GM23338 (cell line): ENCODE results near the gene SIRPG. TPM values are rescaled to one million over a fixed set of nuclear protein-coding genes. Genes with fewer than 3 reads are reported as not detected.
"Not testable (repeated sequence)": the region's sequence is repeated elsewhere in the genome, so short reads cannot be mapped to it uniquely, and the experiment has no call there.

ENCODE experiments used
- ATAC-seq: fragments of 200-7000 bp; cut with Tn5 transposase; 3 replicates; pipeline ENCODE4 v1.9.1; 2020
- DNase-seq: peaks from one replicate; pipeline ENCODE4 v3.0.0-alpha.2; 2015; ENCODE audit warnings: low spot score
- H2AFZ ChIP-seq: fragments of 200-600 bp; sonication (generic); 2 replicates; pipeline ENCODE4 v1.8.0; 2016; ENCODE audit warnings: antibody characterized with exemption, mild to moderate bottlenecking, moderate library complexity
- H3F3A ChIP-seq: fragments of 200-600 bp; sonication (generic); replicated peaks from 2 replicates; pipeline ENCODE4 v1.8.0; 2017; ENCODE audit warnings: antibody characterized with exemption, mixed run types, low read depth
- H3K27ac ChIP-seq: fragments of 200-600 bp; sonication (generic); 2 replicates; pipeline ENCODE4 v1.6.1; 2016; ENCODE audit warnings: low read depth
- H3K27me3 ChIP-seq: fragments of 200-600 bp; sonication (generic); 2 replicates; pipeline ENCODE4 v1.8.0; 2016; ENCODE audit warnings: mild to moderate bottlenecking, mixed run types, moderate library complexity; ENCODE audit not compliant: insufficient read depth
- H3K36me3 ChIP-seq: fragments of 200-600 bp; sonication (generic); 2 replicates; pipeline ENCODE4 v1.8.0; 2016; ENCODE audit warnings: mild to moderate bottlenecking; ENCODE audit not compliant: insufficient read depth
- H3K4me1 ChIP-seq: fragments of 200-600 bp; sonication (generic); 2 replicates; pipeline ENCODE4 v1.8.0; 2016; ENCODE audit warnings: mild to moderate bottlenecking, moderate library complexity; ENCODE audit not compliant: insufficient read depth
- H3K4me2 ChIP-seq: fragments of 200-600 bp; sonication (generic); 2 replicates; pipeline ENCODE4 v1.7.1; 2017; ENCODE audit warnings: mixed run types
- H3K4me3 ChIP-seq: fragments of 200-600 bp; sonication (generic); 2 replicates; pipeline ENCODE4 v1.6.1; 2016; ENCODE audit warnings: mixed run types
- H3K79me2 ChIP-seq: fragments of 200-600 bp; sonication (generic); replicated peaks from 2 replicates; pipeline ENCODE4 v1.8.0; 2017; ENCODE audit warnings: mild to moderate bottlenecking; ENCODE audit not compliant: insufficient read depth
- H3K9me2 ChIP-seq: fragments of 200-600 bp; sonication (generic); 2 replicates; pipeline ENCODE4 v1.8.0; 2017; ENCODE audit not compliant: insufficient read depth
- H4K20me1 ChIP-seq: fragments of 200-600 bp; sonication (generic); replicated peaks from 2 replicates; pipeline ENCODE4 v1.8.0; 2017; ENCODE audit warnings: mild to moderate bottlenecking; ENCODE audit not compliant: insufficient read depth
- H3K27ac Mint-ChIP-seq: 2 replicates; pipeline ENCODE4 v1.8.0; 2020; ENCODE audit warnings: inconsistent platforms, mild to moderate bottlenecking, moderate library complexity, mixed read lengths
- H3K27me3 Mint-ChIP-seq: 3 replicates; pipeline ENCODE4 v1.8.0; 2022; ENCODE audit warnings: low read depth, mild to moderate bottlenecking, moderate library complexity, mixed read lengths, inconsistent platforms; ENCODE audit not compliant: insufficient read depth, poor library complexity
- H3K36me3 Mint-ChIP-seq: 3 replicates; pipeline ENCODE4 v1.8.0; 2021; ENCODE audit warnings: low read depth, mild to moderate bottlenecking, inconsistent platforms, moderate library complexity, mixed read lengths
- H3K4me1 Mint-ChIP-seq: 3 replicates; pipeline ENCODE4 v1.8.0; 2020; ENCODE audit warnings: mild to moderate bottlenecking, inconsistent platforms, mixed read lengths
- H3K4me3 Mint-ChIP-seq: 3 replicates; pipeline ENCODE4 v1.8.0; 2021; ENCODE audit warnings: moderate library complexity, mild to moderate bottlenecking, inconsistent platforms, mixed read lengths
- H3K9me3 Mint-ChIP-seq: 3 replicates; pipeline ENCODE4 v1.8.0; 2020; ENCODE audit warnings: moderate library complexity, mild to moderate bottlenecking, inconsistent platforms, mixed read lengths
- STAT1 ChIP-seq: IDR thresholded peaks from one replicate; pipeline ENCODE4 v1.6.1; 2016; ENCODE audit warnings: antibody characterized with exemption; ENCODE audit not compliant: unreplicated experiment
- ZNF331 ChIP-seq: fragments of 250-450 bp; sonication (Bioruptor Pico); IDR thresholded peaks from 2 replicates; pipeline ENCODE4 v1.5.0; 2020; ENCODE audit warnings: low read depth, mild to moderate bottlenecking, moderate library complexity
- polyA plus RNA-seq: library from polyadenylated mRNA; unstranded; fragments of >200 nt; fragmentation: Nextera tagmentation; extraction: Ambion mirVana; gene quantifications from 2 replicates; pipeline ENCODE4 v1.2.1, GENCODE V29; 2016
- total RNA-seq: library from RNA; depleted of rRNA; stranded (reverse); fragments of >200 nt; shearing (Covaris generic); gene quantifications from 2 replicates; pipeline ENCODE4 v1.2.3, GENCODE V29; 2014
- TF ChIP-seq, protein P1 (sequence below): fragments of 250-450 bp; sonication (Bioruptor Pico); IDR thresholded peaks from 2 replicates; pipeline ENCODE4 v1.5.0; 2020; ENCODE audit warnings: mild to moderate bottlenecking, moderate library complexity

The SIRPG gene
- total and polyA plus RNA-seq, 2 experiments from 2014 or later: not detected

- H3K4me3 ChIP-seq: no peak overlapping the region
- no peaks in the 10 kb centered on the region for H3K36me3 ChIP-seq
- ATAC-seq: no peak
- Mint-ChIP-seq H3K4me1 (no peaks in the 10 kb centered on the region), H3K9me3 (no peaks in the 10 kb centered on the region), H3K36me3 (no peaks in the 10 kb centered on the region), H3K27me3 (no peaks in the 10 kb centered on the region), H3K4me3 (no peak overlapping the region), H3K27ac (no peak overlapping the region)
- H3K4me1 ChIP-seq: no peaks in the 10 kb centered on the region
- H3K27me3 ChIP-seq: no peaks in the 10 kb centered on the region
- DNase-seq: no peak
- H3K27ac ChIP-seq: no peak overlapping the region
- TF ChIP-seq STAT1 (no peak), ZNF331 (CRISPR knock-in tag) (no peak)
- TF ChIP-seq, protein P1, sequence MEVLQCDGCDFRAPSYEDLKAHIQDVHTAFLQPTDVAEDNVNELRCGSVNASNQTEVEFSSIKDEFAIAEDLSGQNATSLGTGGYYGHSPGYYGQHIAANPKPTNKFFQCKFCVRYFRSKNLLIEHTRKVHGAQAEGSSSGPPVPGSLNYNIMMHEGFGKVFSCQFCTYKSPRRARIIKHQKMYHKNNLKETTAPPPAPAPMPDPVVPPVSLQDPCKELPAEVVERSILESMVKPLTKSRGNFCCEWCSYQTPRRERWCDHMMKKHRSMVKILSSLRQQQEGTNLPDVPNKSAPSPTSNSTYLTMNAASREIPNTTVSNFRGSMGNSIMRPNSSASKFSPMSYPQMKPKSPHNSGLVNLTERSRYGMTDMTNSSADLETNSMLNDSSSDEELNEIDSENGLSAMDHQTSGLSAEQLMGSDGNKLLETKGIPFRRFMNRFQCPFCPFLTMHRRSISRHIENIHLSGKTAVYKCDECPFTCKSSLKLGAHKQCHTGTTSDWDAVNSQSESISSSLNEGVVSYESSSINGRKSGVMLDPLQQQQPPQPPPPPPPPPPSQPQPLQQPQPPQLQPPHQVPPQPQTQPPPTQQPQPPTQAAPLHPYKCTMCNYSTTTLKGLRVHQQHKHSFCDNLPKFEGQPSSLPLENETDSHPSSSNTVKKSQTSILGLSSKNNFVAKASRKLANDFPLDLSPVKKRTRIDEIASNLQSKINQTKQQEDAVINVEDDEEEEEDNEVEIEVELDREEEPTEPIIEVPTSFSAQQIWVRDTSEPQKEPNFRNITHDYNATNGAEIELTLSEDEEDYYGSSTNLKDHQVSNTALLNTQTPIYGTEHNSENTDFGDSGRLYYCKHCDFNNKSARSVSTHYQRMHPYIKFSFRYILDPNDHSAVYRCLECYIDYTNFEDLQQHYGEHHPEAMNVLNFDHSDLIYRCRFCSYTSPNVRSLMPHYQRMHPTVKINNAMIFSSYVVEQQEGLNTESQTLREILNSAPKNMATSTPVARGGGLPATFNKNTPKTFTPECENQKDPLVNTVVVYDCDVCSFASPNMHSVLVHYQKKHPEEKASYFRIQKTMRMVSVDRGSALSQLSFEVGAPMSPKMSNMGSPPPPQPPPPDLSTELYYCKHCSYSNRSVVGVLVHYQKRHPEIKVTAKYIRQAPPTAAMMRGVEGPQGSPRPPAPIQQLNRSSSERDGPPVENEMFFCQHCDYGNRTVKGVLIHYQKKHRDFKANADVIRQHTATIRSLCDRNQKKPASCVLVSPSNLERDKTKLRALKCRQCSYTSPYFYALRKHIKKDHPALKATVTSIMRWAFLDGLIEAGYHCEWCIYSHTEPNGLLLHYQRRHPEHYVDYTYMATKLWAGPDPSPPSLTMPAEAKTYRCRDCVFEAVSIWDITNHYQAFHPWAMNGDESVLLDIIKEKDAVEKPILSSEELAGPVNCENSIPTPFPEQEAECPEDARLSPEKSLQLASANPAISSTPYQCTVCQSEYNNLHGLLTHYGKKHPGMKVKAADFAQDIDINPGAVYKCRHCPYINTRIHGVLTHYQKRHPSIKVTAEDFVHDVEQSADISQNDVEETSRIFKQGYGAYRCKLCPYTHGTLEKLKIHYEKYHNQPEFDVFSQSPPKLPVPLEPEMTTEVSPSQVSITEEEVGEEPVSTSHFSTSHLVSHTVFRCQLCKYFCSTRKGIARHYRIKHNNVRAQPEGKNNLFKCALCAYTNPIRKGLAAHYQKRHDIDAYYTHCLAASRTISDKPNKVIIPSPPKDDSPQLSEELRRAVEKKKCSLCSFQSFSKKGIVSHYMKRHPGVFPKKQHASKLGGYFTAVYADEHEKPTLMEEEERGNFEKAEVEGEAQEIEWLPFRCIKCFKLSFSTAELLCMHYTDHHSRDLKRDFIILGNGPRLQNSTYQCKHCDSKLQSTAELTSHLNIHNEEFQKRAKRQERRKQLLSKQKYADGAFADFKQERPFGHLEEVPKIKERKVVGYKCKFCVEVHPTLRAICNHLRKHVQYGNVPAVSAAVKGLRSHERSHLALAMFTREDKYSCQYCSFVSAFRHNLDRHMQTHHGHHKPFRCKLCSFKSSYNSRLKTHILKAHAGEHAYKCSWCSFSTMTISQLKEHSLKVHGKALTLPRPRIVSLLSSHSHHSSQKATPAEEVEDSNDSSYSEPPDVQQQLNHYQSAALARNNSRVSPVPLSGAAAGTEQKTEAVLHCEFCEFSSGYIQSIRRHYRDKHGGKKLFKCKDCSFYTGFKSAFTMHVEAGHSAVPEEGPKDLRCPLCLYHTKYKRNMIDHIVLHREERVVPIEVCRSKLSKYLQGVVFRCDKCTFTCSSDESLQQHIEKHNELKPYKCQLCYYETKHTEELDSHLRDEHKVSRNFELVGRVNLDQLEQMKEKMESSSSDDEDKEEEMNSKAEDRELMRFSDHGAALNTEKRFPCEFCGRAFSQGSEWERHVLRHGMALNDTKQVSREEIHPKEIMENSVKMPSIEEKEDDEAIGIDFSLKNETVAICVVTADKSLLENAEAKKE: no peak
- H3F3A ChIP-seq: no peaks in the 10 kb centered on the region
- H3K9me2 ChIP-seq: no peaks in the 10 kb centered on the region
- no peaks in the 10 kb centered on the region for H3K79me2 ChIP-seq
- no peak overlapping the region for H2AFZ ChIP-seq
- H4K20me1 ChIP-seq: no peaks in the 10 kb centered on the region
- H3K4me2 ChIP-seq: no peak overlapping the region
Observed at GRCh38 chr20:1644101-1644962, 13.2 kb downstream of the SIRPG start.

- not testable (repeated sequence) for H3K36me3 ChIP-seq, H3K27me3 ChIP-seq, H3K36me3 Mint-ChIP-seq, H3K9me2 ChIP-seq, DNase-seq, H3K4me2 ChIP-seq, H2AFZ ChIP-seq, H3K79me2 ChIP-seq, H4K20me1 ChIP-seq, H3K4me3 Mint-ChIP-seq, H3K27ac ChIP-seq, H3K27me3 Mint-ChIP-seq, H3F3A ChIP-seq, H3K27ac Mint-ChIP-seq, H3K4me1 ChIP-seq, H3K4me1 Mint-ChIP-seq, ATAC-seq, H3K4me3 ChIP-seq
- H3K9me3 Mint-ChIP-seq: peaks cover 10% of the 10 kb centered on the region
Observed at GRCh38 chr20:1638643-1639042, 18.9 kb downstream of the SIRPG start.
